Panc1 (cell line): ENCODE measurements around the gene VWA5B1. TPM values are rescaled to one million over a fixed set of nuclear protein-coding genes. Genes with fewer than 3 reads are reported as not detected.

ENCODE experiments used
- ATAC-seq: fragments of 200-7000 bp; cut with Tn5 transposase; 2 replicates; pipeline ENCODE4 v1.9.1; 2020; ENCODE audit warnings: mild to moderate bottlenecking, moderate library complexity
- BruUV-seq: library from RNA; stranded (reverse); fragments of 400-500 nt; replicated peaks from 2 replicates; lab custom pipeline; 2021; lab: Mats Ljungman, UMichigan
- CTCF ChIA-PET: fragments of 300-600 bp; sonication (Branson Sonifier 250); formaldehyde crosslinking; loops from one replicate; lab custom pipeline; 2022; ENCODE audit warnings: antibody characterized with exemption; lab: Charles Lee
- POLR2A ChIA-PET: fragments of 300-600 bp; sonication (Branson Sonifier 250); formaldehyde crosslinking; loops from one replicate; lab custom pipeline; 2022; ENCODE audit warnings: antibody characterized with exemption; lab: Charles Lee
- DNase-seq: peaks from one replicate; pipeline ENCODE4 v3.0.0-alpha.2; 2010; ENCODE audit warnings: low read depth, low spot score
- H3K27ac ChIP-seq: 2 replicates; pipeline ENCODE4 v1.5.1; 2011; ENCODE audit warnings: mild to moderate bottlenecking, low read length, inconsistent platforms
- H3K27me3 ChIP-seq: fragments of 200-500 bp; sonication (Bioruptor generic); 2 replicates; pipeline ENCODE4 v1.6.0; 2014; ENCODE audit warnings: low read length, inconsistent platforms; ENCODE audit not compliant: control insufficient read depth, insufficient read depth
- H3K36me3 ChIP-seq: fragments of 200-500 bp; sonication (Bioruptor generic); 2 replicates; pipeline ENCODE4 v1.5.1; 2014; ENCODE audit warnings: inconsistent platforms, mild to moderate bottlenecking, low read length, moderate library complexity; ENCODE audit not compliant: control insufficient read depth, insufficient read depth
- H3K4me1 ChIP-seq: 2 replicates; pipeline ENCODE4 v1.5.1; 2011; ENCODE audit warnings: inconsistent platforms, mild to moderate bottlenecking, low read length, moderate library complexity; ENCODE audit not compliant: control insufficient read depth, insufficient read depth
- H3K4me3 ChIP-seq, 2 experiments: 2 replicates each; pipeline ENCODE4 v1.5.1; 2011 to 2012; ENCODE audit warnings: low read depth in 2 of 2, low read length in 2 of 2, mild to moderate bottlenecking in 2 of 2, inconsistent platforms in 1 of 2, moderate library complexity in 1 of 2
- H3K9me3 ChIP-seq: fragments of 200-500 bp; sonication (Bioruptor generic); 2 replicates; pipeline ENCODE4 v1.5.1; 2014; ENCODE audit warnings: low read depth, mild to moderate bottlenecking, inconsistent platforms, low read length, moderate library complexity; ENCODE audit not compliant: control insufficient read depth, insufficient read depth
- POLR2AphosphoS5 ChIP-seq: IDR thresholded peaks from 2 replicates; pipeline ENCODE4 v1.6.1; 2012; ENCODE audit warnings: mild to moderate bottlenecking, low read depth, low read length, moderate library complexity
- SIN3A ChIP-seq: IDR thresholded peaks from 2 replicates; pipeline ENCODE4 v1.6.1; 2012; ENCODE audit warnings: low read depth, mild to moderate bottlenecking, low read length, moderate library complexity, borderline replicate concordance; ENCODE audit not compliant: insufficient read depth
- TCF7L2 ChIP-seq: IDR thresholded peaks from 2 replicates; pipeline ENCODE4 v1.6.1; 2011; ENCODE audit warnings: mild to moderate bottlenecking, low read depth, low read length, inconsistent platforms
- in situ Hi-C: cut with HindIII; loops from 2 replicates; pipeline ENCODE4 v1.10.0; 2016; ENCODE audit warnings: low sequenced_read_pairs, low pct_unique_long_range_greater_than_20kb
- intact Hi-C: fragments of 100-400 bp; cut with micrococcal nuclease; formaldehyde crosslinking; loops from one replicate; pipeline ENCODE4 v1.10.0; 2022; ENCODE audit not compliant: unreplicated experiment
- total RNA-seq: library from RNA; stranded (reverse); gene quantifications from one replicate; pipeline ENCODE4 v1.2.1, GENCODE V29; 2021; ENCODE audit not compliant: unreplicated experiment
- TF ChIP-seq, protein P1 (sequence below), 2 experiments: IDR thresholded peaks; 2 replicates each; pipeline ENCODE4 v1.6.1; 2011 to 2012; ENCODE audit warnings: low read depth in 2 of 2, control low read depth in 1 of 2, low read length in 1 of 2, mild to moderate bottlenecking in 1 of 2, moderate library complexity in 1 of 2; ENCODE audit not compliant: insufficient read depth in 1 of 2
- TF ChIP-seq, protein P2 (sequence below): fragments of 450-650 bp; IDR thresholded peaks from 2 replicates; pipeline ENCODE4 v1.5.1; 2017; ENCODE audit warnings: mild to moderate bottlenecking

VWA5B1 gene
- total RNA-seq, 1 experiment from 2014 or later, result not detected

DNA sequence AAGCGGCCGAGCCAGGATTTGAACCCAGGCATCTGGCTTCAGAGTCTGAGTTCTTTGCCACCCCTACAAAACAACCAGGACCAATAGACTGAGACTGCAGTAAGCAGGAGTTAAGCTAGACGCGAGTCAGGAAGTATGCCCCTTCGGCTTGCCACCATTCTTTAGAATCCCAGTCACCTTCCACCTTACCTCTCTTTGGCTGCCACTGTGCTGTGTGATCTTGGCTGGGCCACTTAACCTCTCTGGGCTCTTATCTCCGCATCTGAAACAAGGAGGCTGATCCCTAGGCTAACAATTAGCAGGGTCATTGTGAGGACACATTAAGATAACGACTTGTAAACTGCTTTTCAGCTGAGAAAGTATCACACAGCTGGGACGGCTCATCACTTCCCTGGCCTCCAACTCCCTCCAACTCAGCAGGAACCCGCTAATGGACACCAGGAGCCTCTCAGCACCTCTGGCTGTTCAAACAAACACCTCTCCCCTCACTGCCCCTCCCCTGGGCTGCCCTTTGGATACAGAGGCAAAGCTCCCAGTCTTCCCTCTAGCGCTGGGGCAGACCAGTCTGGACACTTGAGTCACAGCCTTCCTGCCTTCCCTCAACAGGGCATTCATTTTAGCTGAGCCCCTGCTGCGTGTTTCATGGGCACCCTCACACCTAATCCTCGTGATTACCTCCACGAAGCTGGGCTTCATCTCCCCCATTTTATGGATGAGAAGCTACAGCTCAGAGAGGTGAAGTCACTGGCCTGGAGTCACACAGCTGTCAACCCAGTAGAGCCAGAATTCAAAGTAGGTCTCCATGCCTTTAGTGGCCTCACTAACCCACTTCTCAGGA is 112.1 kb downstream of the VWA5B1 start:
- H3K27me3 ChIP-seq, result peaks cover 8% of the 10 kb centered on the region
- in situ Hi-C loops, result no loop called here
- no peaks in the 10 kb centered on the region for H3K4me1 ChIP-seq
- ChIA-PET POLR2A (no interaction called here), CTCF (no interaction called here)
- intact Hi-C loops, result no loop called here
- TF ChIP-seq, protein P1, sequence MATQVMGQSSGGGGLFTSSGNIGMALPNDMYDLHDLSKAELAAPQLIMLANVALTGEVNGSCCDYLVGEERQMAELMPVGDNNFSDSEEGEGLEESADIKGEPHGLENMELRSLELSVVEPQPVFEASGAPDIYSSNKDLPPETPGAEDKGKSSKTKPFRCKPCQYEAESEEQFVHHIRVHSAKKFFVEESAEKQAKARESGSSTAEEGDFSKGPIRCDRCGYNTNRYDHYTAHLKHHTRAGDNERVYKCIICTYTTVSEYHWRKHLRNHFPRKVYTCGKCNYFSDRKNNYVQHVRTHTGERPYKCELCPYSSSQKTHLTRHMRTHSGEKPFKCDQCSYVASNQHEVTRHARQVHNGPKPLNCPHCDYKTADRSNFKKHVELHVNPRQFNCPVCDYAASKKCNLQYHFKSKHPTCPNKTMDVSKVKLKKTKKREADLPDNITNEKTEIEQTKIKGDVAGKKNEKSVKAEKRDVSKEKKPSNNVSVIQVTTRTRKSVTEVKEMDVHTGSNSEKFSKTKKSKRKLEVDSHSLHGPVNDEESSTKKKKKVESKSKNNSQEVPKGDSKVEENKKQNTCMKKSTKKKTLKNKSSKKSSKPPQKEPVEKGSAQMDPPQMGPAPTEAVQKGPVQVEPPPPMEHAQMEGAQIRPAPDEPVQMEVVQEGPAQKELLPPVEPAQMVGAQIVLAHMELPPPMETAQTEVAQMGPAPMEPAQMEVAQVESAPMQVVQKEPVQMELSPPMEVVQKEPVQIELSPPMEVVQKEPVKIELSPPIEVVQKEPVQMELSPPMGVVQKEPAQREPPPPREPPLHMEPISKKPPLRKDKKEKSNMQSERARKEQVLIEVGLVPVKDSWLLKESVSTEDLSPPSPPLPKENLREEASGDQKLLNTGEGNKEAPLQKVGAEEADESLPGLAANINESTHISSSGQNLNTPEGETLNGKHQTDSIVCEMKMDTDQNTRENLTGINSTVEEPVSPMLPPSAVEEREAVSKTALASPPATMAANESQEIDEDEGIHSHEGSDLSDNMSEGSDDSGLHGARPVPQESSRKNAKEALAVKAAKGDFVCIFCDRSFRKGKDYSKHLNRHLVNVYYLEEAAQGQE (IDR thresholded peaks at IDR 0.05; ENCODE audit: insufficient read depth in 1 of 2, low read depth in 2 of 2, low read length in 1 of 2), result no peak
- no peak for TF ChIP-seq SIN3A
- TF ChIP-seq, protein P2, sequence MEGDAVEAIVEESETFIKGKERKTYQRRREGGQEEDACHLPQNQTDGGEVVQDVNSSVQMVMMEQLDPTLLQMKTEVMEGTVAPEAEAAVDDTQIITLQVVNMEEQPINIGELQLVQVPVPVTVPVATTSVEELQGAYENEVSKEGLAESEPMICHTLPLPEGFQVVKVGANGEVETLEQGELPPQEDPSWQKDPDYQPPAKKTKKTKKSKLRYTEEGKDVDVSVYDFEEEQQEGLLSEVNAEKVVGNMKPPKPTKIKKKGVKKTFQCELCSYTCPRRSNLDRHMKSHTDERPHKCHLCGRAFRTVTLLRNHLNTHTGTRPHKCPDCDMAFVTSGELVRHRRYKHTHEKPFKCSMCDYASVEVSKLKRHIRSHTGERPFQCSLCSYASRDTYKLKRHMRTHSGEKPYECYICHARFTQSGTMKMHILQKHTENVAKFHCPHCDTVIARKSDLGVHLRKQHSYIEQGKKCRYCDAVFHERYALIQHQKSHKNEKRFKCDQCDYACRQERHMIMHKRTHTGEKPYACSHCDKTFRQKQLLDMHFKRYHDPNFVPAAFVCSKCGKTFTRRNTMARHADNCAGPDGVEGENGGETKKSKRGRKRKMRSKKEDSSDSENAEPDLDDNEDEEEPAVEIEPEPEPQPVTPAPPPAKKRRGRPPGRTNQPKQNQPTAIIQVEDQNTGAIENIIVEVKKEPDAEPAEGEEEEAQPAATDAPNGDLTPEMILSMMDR, result no peak
- TF ChIP-seq POLR2AphosphoS5, result no peak
- TF ChIP-seq TCF7L2, result no peak
- H3K27ac ChIP-seq, result no peak overlapping the region
- no peak for ATAC-seq
- no peak for DNase-seq
- no TSS peak for BruUV-seq
- no peaks in the 10 kb centered on the region for H3K9me3 ChIP-seq
- no peaks in the 10 kb centered on the region for H3K36me3 ChIP-seq
- H3K4me3 ChIP-seq, result no peak overlapping the region

DNA sequence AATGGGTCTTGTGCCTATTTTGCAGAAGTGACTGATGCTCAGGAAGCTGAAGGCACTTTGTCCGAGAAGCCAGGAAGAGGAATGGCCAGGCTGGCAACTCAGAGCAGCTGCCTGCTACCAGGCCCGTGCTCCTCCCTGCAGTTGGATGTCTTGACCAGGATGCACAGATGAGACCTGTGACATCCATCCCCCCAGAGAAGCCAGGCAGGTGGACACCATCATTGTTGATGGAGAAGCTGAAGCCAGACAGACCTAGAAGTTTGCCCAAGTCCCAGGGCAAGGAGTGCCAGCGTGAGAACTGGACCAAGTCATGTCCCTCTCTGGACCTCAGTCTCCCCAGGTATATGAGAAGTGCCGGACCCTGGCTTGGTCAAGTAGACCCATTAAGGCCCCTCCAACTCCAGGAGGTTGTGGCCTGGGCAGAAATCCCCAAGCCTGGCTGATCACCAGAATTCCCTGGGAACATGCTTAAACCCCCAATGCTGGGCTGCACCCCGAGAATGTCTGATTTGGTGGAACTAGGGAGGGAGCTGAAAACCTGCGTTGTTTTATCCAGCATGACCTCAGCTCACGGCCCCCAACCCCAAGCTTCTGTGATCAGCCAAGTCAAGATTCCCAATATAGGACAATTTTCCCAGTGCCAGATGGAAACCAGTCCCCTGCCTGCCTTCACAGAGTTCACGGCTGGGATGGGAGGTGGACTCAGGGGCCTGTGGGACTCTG is 112.9 kb downstream of the VWA5B1 start:
- CTCF ChIA-PET, result no interaction called here
- POLR2A ChIA-PET, result no interaction called here
- no peak for ATAC-seq
- in situ Hi-C loops, result no loop called here
- Histone ChIP-seq H3K4me3 (no peak overlapping the region), H3K27me3 (peaks cover 6% of the 10 kb centered on the region), H3K4me1 (no peaks in the 10 kb centered on the region), H3K36me3 (no peaks in the 10 kb centered on the region), H3K27ac (no peak overlapping the region), H3K9me3 (no peaks in the 10 kb centered on the region)
- no TSS peak for BruUV-seq
- TF ChIP-seq SIN3A, result no peak
- TF ChIP-seq POLR2AphosphoS5, result no peak
- TF ChIP-seq, protein P1 (IDR thresholded peaks at IDR 0.05; ENCODE audit: insufficient read depth in 1 of 2, low read depth in 2 of 2, low read length in 1 of 2), result no peak
- TF ChIP-seq, protein P2, result no peak
- TF ChIP-seq TCF7L2, result no peak
- DNase-seq, result no peak
- intact Hi-C loops, result no loop called here
